GM18909 (cell line): ENCODE data around the gene SMYD5.

ENCODE experiments used
- ATAC-seq: cut with Tn5 transposase; IDR thresholded peaks from one replicate; pipeline ENCODE4 v1.9.1; 2021; ENCODE audit warnings: mild to moderate bottlenecking; ENCODE audit not compliant: unreplicated experiment, poor library complexity

Gene SMYD5

GRCh38 chr2:73269686-73270465, 55.8 kb downstream of the SMYD5 start:
- no peak for ATAC-seq

- ATAC-seq: no peak
Measured at GRCh38 chr2:73272270-73272669, 58.2 kb downstream of the SMYD5 start.
